Smooth muscle cell (in vitro differentiated cells): ENCODE results near the gene RNF26. TPM values are rescaled to one million over a fixed set of nuclear protein-coding genes. Genes with fewer than 3 reads are reported as not detected.

Experiments used
- DNase-seq: peaks from one replicate; lab custom pipeline; 2025; ENCODE audit not compliant: unreplicated experiment; lab: John Stamatoyannopoulos, UW
- H2AFZ ChIP-seq: fragments of 200-600 bp; sonication (generic); 2 replicates; pipeline ENCODE4 v1.6.0; 2016; ENCODE audit warnings: antibody characterized with exemption, low read depth, mild to moderate bottlenecking
- H3F3A ChIP-seq: fragments of 200-600 bp; sonication (generic); 2 replicates; pipeline ENCODE4 v1.6.0; 2017; ENCODE audit warnings: antibody characterized with exemption, low read depth
- H3K27ac ChIP-seq: fragments of 200-600 bp; sonication (generic); 2 replicates; pipeline ENCODE4 v1.5.1; 2016; ENCODE audit warnings: low read depth, mild to moderate bottlenecking
- H3K27me3 ChIP-seq: fragments of 200-600 bp; sonication (generic); 2 replicates; pipeline ENCODE4 v1.6.1; 2016; ENCODE audit warnings: low read depth, mild to moderate bottlenecking
- H3K36me3 ChIP-seq: fragments of 200-600 bp; sonication (generic); 2 replicates; pipeline ENCODE4 v1.5.1; 2016; ENCODE audit warnings: low read depth
- H3K4me1 ChIP-seq: fragments of 200-600 bp; sonication (generic); 2 replicates; pipeline ENCODE4 v1.5.1; 2016; ENCODE audit warnings: low read depth
- H3K4me2 ChIP-seq: fragments of 200-600 bp; sonication (generic); 2 replicates; pipeline ENCODE4 v1.6.0; 2016; ENCODE audit warnings: mild to moderate bottlenecking
- H3K4me3 ChIP-seq: fragments of 200-600 bp; sonication (generic); 2 replicates; pipeline ENCODE4 v1.5.1; 2016; ENCODE audit warnings: mild to moderate bottlenecking
- H3K79me2 ChIP-seq: fragments of 200-600 bp; sonication (generic); 2 replicates; pipeline ENCODE4 v1.6.0; 2016; ENCODE audit warnings: low read depth, mild to moderate bottlenecking
- H3K9ac ChIP-seq: fragments of 200-600 bp; sonication (generic); 2 replicates; pipeline ENCODE4 v1.6.0; 2016; ENCODE audit warnings: low read depth
- H3K9me3 ChIP-seq: fragments of 200-600 bp; sonication (generic); replicated peaks from 2 replicates; pipeline ENCODE4 v1.5.1; 2016; ENCODE audit warnings: low read depth
- H4K20me1 ChIP-seq: fragments of 200-600 bp; sonication (generic); 2 replicates; pipeline ENCODE4 v1.6.0; 2016; ENCODE audit warnings: low read depth
- WGBS: methylation state at CpG from one replicate; pipeline ENCODE4 v1.1.7; 2016; ENCODE audit warnings: low lambda C conversion rate; 5-methylcytosine and 5-hydroxymethylcytosine counted together
- polyA plus RNA-seq: library from polyadenylated mRNA; unstranded; fragments of >200 nt; fragmentation: Nextera tagmentation; extraction: Ambion mirVana; gene quantifications from 2 replicates; pipeline ENCODE4 v1.2.1, GENCODE V29; 2016
- total RNA-seq: library from RNA; depleted of rRNA; stranded (reverse); fragments of >200 nt; gene quantifications from 2 replicates; pipeline ENCODE4 v1.2.3, GENCODE V29; 2014
- TF ChIP-seq, protein P1 (sequence below): fragments of 200-600 bp; sonication (generic); IDR thresholded peaks from 2 replicates; pipeline ENCODE4 v1.5.1; 2017; ENCODE audit warnings: borderline replicate concordance, mild to moderate bottlenecking, antibody characterized with exemption; ENCODE audit not compliant: insufficient read depth, poor library complexity, severe bottlenecking

Gene RNF26
- total and polyA plus RNA-seq, 2 experiments from 2014 or later = 14.6 to 63.1 TPM

DNA sequence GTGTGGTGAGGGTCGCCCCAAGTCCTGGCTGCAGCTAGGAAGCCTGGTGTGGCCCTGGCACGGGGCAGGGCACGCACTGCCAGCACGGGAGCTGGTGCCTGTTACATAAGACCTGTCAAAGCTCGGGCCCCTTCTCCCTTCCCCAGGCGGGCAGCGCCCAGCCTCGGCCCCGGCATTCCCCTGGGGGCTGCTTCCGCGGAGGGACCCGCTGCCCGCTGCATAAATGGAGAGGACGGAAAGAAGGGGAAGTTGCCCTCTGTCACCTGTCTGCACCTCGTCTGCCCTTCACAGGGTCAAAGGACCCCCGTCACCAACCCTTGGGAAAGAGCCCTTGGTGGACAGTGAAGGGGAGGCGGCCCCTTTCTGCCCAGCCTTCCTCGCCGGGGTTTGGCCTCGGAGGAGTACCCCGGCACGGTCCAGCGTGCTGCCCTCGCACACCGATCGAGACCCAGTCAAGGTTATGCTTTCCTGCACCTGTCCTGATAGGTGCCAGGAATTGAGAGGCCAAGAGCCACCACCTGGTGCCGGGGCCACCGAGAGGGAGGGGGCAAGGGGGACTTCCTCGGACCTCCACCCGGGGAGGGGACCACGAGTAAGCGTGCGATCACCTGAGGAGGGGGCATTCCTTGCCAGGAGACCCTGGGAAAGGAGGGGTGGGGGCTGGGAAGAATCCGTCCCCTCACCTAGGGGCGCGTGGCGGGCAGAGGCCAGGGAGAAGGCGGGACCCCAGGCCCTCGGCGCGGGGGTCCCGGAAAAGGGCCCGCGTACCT is 28.9 kb downstream of the RNF26 start:
- TF ChIP-seq, protein P1, sequence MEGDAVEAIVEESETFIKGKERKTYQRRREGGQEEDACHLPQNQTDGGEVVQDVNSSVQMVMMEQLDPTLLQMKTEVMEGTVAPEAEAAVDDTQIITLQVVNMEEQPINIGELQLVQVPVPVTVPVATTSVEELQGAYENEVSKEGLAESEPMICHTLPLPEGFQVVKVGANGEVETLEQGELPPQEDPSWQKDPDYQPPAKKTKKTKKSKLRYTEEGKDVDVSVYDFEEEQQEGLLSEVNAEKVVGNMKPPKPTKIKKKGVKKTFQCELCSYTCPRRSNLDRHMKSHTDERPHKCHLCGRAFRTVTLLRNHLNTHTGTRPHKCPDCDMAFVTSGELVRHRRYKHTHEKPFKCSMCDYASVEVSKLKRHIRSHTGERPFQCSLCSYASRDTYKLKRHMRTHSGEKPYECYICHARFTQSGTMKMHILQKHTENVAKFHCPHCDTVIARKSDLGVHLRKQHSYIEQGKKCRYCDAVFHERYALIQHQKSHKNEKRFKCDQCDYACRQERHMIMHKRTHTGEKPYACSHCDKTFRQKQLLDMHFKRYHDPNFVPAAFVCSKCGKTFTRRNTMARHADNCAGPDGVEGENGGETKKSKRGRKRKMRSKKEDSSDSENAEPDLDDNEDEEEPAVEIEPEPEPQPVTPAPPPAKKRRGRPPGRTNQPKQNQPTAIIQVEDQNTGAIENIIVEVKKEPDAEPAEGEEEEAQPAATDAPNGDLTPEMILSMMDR = no peak
- no peaks in the 10 kb centered on the region for H3K79me2 ChIP-seq
- H3K27me3 ChIP-seq = no peaks in the 10 kb centered on the region
- H3K4me2 ChIP-seq = peak overlapping the region; percentile 84
- H3K9ac ChIP-seq = no peak overlapping the region
- peak overlapping the region; percentile 41 for H3K4me3 ChIP-seq
- no peak overlapping the region for H3K27ac ChIP-seq
- H3F3A ChIP-seq = peaks cover 4% of the 10 kb centered on the region
- H4K20me1 ChIP-seq = no peaks in the 10 kb centered on the region
- peaks cover 18% of the 10 kb centered on the region for H3K4me1 ChIP-seq
- no peaks in the 10 kb centered on the region for H3K9me3 ChIP-seq
- no peak overlapping the region for H2AFZ ChIP-seq
- H3K36me3 ChIP-seq = no peaks in the 10 kb centered on the region
- no peak for DNase-seq
- WGBS = 60% methylated on average over 43 of the region's 44 CpGs

- 12% methylated on average over 15 of the region's 88 CpGs for WGBS
- Histone ChIP-seq H3K4me3 (peak overlapping the region; percentile 41), H3F3A (peaks cover 4% of the 10 kb centered on the region), H3K4me1 (peaks cover 25% of the 10 kb centered on the region), H3K4me2 (peak overlapping the region; percentile 84), H4K20me1 (no peaks in the 10 kb centered on the region), H3K9me3 (no peaks in the 10 kb centered on the region), H3K9ac (no peak overlapping the region), H3K79me2 (no peaks in the 10 kb centered on the region), H3K27ac (no peak overlapping the region), H3K27me3 (no peaks in the 10 kb centered on the region), H2AFZ (no peak overlapping the region), H3K36me3 (no peaks in the 10 kb centered on the region)
- DNase-seq = no peak
- TF ChIP-seq, protein P1 = no peak
Observed at GRCh38 chr11:119363851-119364590, 29.7 kb downstream of the RNF26 start.

- Histone ChIP-seq H3K27ac (no peak overlapping the region), H3K9ac (no peak overlapping the region), H4K20me1 (no peaks in the 10 kb centered on the region), H3K9me3 (no peaks in the 10 kb centered on the region), H3F3A (peaks cover 4% of the 10 kb centered on the region), H3K4me2 (peak overlapping the region; percentile 84), H3K4me3 (no peak overlapping the region), H3K27me3 (no peaks in the 10 kb centered on the region), H3K4me1 (peaks cover 30% of the 10 kb centered on the region), H3K36me3 (no peaks in the 10 kb centered on the region), H2AFZ (no peak overlapping the region), H3K79me2 (no peaks in the 10 kb centered on the region)
- WGBS = 69% methylated on average over 6 of the region's 6 CpGs
- TF ChIP-seq, protein P1 = no peak
- DNase-seq = no peak
Observed at GRCh38 chr11:119365071-119365591, 30.8 kb downstream of the RNF26 start.
